GM12878 (cell line): ENCODE data around the gene DCAF11. TPM values are rescaled to one million over a fixed set of nuclear protein-coding genes. Genes with fewer than 3 reads are reported as not detected.

ENCODE experiments used
- ATAC-seq: fragments of 200-7000 bp; cut with Tn5 transposase; 3 replicates; pipeline ENCODE4 v1.9.1; 2020; ENCODE audit warnings: mild to moderate bottlenecking, moderate library complexity
- BruUV-seq: library from RNA; stranded (reverse); fragments of 400-500 nt; replicated peaks from 2 replicates; lab custom pipeline; 2021; lab: Mats Ljungman, UMichigan
- CTCF ChIA-PET: fragments of 300-600 bp; sonication (Branson Sonifier 250); formaldehyde crosslinking; extraction: SDS; loops from one replicate; lab custom pipeline; 2021; ENCODE audit warnings: inconsistent platforms; lab: Yijun Ruan, JAX
- POLR2A ChIA-PET: fragments of 350-600 bp; formaldehyde crosslinking; extraction: SDS; loops from one replicate; lab custom pipeline; 2021; ENCODE audit warnings: inconsistent platforms; lab: Charles Lee
- RAD21 ChIA-PET: fragments of 300-600 bp; sonication (Branson Sonifier 250); formaldehyde crosslinking; loops from one replicate; lab custom pipeline; 2023; ENCODE audit warnings: antibody characterized with exemption; ENCODE audit not compliant: unreplicated experiment; lab: Charles Lee
- SMC1A ChIA-PET: fragments of 300-600 bp; sonication (Branson Sonifier 250); formaldehyde crosslinking; loops from one replicate; lab custom pipeline; 2023; ENCODE audit not compliant: unreplicated experiment, uncharacterized antibody; lab: Charles Lee
- DNase-seq: peaks from one replicate; pipeline ENCODE4 v3.0.0-alpha.2; 2011; ENCODE audit warnings: low read depth, low spot score
- FAIRE-seq: peaks from 3 replicates; lab custom pipeline; 2011; peaks lifted over from hg19 to GRCh38; lab: Jason Lieb, UNC
- H2AFZ ChIP-seq: 2 replicates; pipeline ENCODE4 v1.6.0; 2011; ENCODE audit warnings: low read depth, low read length, control low read depth; ENCODE audit not compliant: control insufficient read depth
- H3K27ac ChIP-seq: 2 replicates; pipeline ENCODE4 v1.5.1; 2011; ENCODE audit warnings: control low read depth; ENCODE audit not compliant: control insufficient read depth, insufficient read depth
- H3K27me3 ChIP-seq, 2 experiments: replicated peaks in 1 of 2; 2 replicates each; pipeline versions ENCODE4 v1.6.0 to v1.6.1; 2011; ENCODE audit warnings: low read length in 1 of 2; ENCODE audit not compliant: control insufficient read depth in 2 of 2, insufficient read depth in 2 of 2
- H3K36me3 ChIP-seq, 2 experiments: 2 replicates each; pipeline ENCODE4 v1.5.1; 2011; ENCODE audit warnings: low read length in 1 of 2; ENCODE audit not compliant: control insufficient read depth in 2 of 2, insufficient read depth in 2 of 2
- H3K4me1 ChIP-seq: 2 replicates; pipeline ENCODE4 v1.6.1; 2011; ENCODE audit warnings: mild to moderate bottlenecking, low read length, moderate library complexity, mixed read lengths; ENCODE audit not compliant: control insufficient read depth, insufficient read depth
- H3K4me2 ChIP-seq: 2 replicates; pipeline ENCODE4 v1.6.0; 2011; ENCODE audit warnings: control low read depth; ENCODE audit not compliant: control insufficient read depth, insufficient read depth
- H3K4me3 ChIP-seq: fragments of 200-600 bp; sonication (generic); 2 replicates; pipeline ENCODE4 v1.5.1; 2016
- H3K79me2 ChIP-seq: 2 replicates; pipeline ENCODE4 v1.6.0; 2011; ENCODE audit warnings: low read length; ENCODE audit not compliant: control insufficient read depth, insufficient read depth
- H3K9ac ChIP-seq: 2 replicates; pipeline ENCODE4 v1.8.0; 2011; ENCODE audit warnings: low read length, control low read depth, mixed read lengths; ENCODE audit not compliant: control insufficient read depth, insufficient read depth
- H3K9me3 ChIP-seq: replicated peaks from 3 replicates; pipeline ENCODE4 v1.5.1; 2011; ENCODE audit warnings: mild to moderate bottlenecking, low read length; ENCODE audit not compliant: control insufficient read depth, insufficient read depth
- H4K20me1 ChIP-seq: 2 replicates; pipeline ENCODE4 v1.6.0; 2011; ENCODE audit not compliant: control insufficient read depth, insufficient read depth
- CEBPB ChIP-seq, 2 experiments: fragments of 150-350 bp in 1 of 2; IDR thresholded peaks; 2 replicates each; pipeline ENCODE4 v1.6.1; 2012 to 2014; ENCODE audit warnings: low read depth in 2 of 2, low read length in 2 of 2, borderline replicate concordance in 1 of 2, inconsistent platforms in 1 of 2
- CREB1 ChIP-seq: IDR thresholded peaks from 2 replicates; pipeline ENCODE4 v1.6.1; 2012; ENCODE audit warnings: low read depth, mild to moderate bottlenecking, inconsistent platforms
- RAD21 ChIP-seq: IDR thresholded peaks from 2 replicates; pipeline ENCODE4 v1.6.1; 2011; ENCODE audit warnings: mild to moderate bottlenecking, low read depth, low read length, moderate library complexity; ENCODE audit not compliant: insufficient read depth
- TBL1XR1 ChIP-seq: IDR thresholded peaks from 2 replicates; pipeline ENCODE4 v1.6.1; 2012; ENCODE audit warnings: low read depth, low read length, improper control_type of control experiment
- WGBS: methylation state at CpG from one replicate; pipeline ENCODE4 v1.1.6; 2016; ENCODE audit warnings: low lambda C conversion rate; ENCODE audit not compliant: insufficient replicate concordance, insufficient coverage; ENCODE audit errors: missing lambda C conversion rate; 5-methylcytosine and 5-hydroxymethylcytosine counted together
- in situ Hi-C: fragments of 300-500 bp; cut with MboI; formaldehyde crosslinking; loops from 9 replicates; pipeline ENCODE4 v1.14.3; 2018; ENCODE audit warnings: mixed read lengths
- intact Hi-C: fragments of 100-400 bp; cut with micrococcal nuclease; formaldehyde crosslinking; loops from one replicate; pipeline ENCODE4 v1.14.2; 2022; ENCODE audit not compliant: unreplicated experiment
- polyA plus RNA-seq, 11 experiments: library from polyadenylated mRNA; depleted of rRNA in 4 of 11; unstranded in 6 of 11; stranded (reverse) in 5 of 11; fragments of >200 nt; fragmentation: Nextera tagmentation in 4 of 11; fragmentation: Illumina TruSeq in 1 of 11; extraction: Ambion mirVana in 4 of 11; extraction: Trizol in 1 of 11; gene quantifications; 1 replicate in 1 of 11; 2 replicates in 10 of 11; pipeline versions ENCODE4 v1.2.1 to v1.2.3, GENCODE V29; 2011 to 2016; ENCODE audit warnings: inconsistent platforms in 2 of 11, missing spikeins in 2 of 11, low read depth in 1 of 11
- total RNA-seq, 4 experiments: library from RNA; depleted of rRNA in 3 of 4; stranded (reverse); fragments of >200 nt in 3 of 4; fragmentation: Illumina TruSeq in 1 of 4; extraction: Trizol in 1 of 4; gene quantifications; 2 replicates each; pipeline versions ENCODE4 v1.2.1 to v1.2.3, GENCODE V29; 2013 to 2021
- TF ChIP-seq, protein P1 (sequence below): fragments of 150-350 bp; IDR thresholded peaks from 2 replicates; pipeline ENCODE4 v1.6.1; 2014; ENCODE audit warnings: mild to moderate bottlenecking, low read depth, low read length

DCAF11 gene
- total and polyA plus RNA-seq, 10 of the 15 experiments (the other 5 are each of a cell fraction or from before 2014, with no cell fraction given): 13.4 to 91.2 (median 68.7) TPM

- H3K4me3 ChIP-seq: no peak overlapping the region
- FAIRE-seq: no peak
- BruUV-seq: no TSS peak
- intact Hi-C loops: no loop called here
- H3K79me2 ChIP-seq: no peaks in the 10 kb centered on the region
- WGBS: 71% methylated on average over 11 of the region's 11 CpGs
- H3K4me2 ChIP-seq: peak overlapping the region; percentile 57
- H3K27me3 ChIP-seq: no peaks in the 10 kb centered on the region
- ChIA-PET POLR2A (interaction anchor here (0.6 to 2.0 kb wide), 6 partner anchors 15 to 256 kb away, joined by 3 to 4 read pairs (median 3); no protein-coding TSS in a partner anchor), RAD21 (interaction anchor here (0.7 to 1.3 kb wide), 6 partner anchors 10 to 34 kb away, joined by 3 to 5 read pairs (median 4); partner anchors contain the start of gene PCK2), SMC1A (interaction anchor here (1.0 to 2.4 kb wide), 5 partner anchors 15 to 33 kb away, joined by 6 to 10 read pairs (median 7); partner anchors contain the start of gene PCK2)
- H2AFZ ChIP-seq: peak overlapping the region; percentile 35
- no peak for DNase-seq
- in situ Hi-C loops: no loop called here
- 0 out of 2 replicates have a peak overlapping the region, but pooled peaks have one; percentile 9 for H3K27ac ChIP-seq
- peaks cover 16% of the 10 kb centered on the region for H3K4me1 ChIP-seq
- no peaks in the 10 kb centered on the region; the same call in 1 of the 2 replicates for H4K20me1 ChIP-seq
- no peak for ATAC-seq
- no peaks in the 10 kb centered on the region for H3K36me3 ChIP-seq
- TF ChIP-seq RAD21: no peak
- no peak for TF ChIP-seq CREB1
- TF ChIP-seq CEBPB (IDR thresholded peaks at IDR 0.05; ENCODE audit: borderline replicate concordance in 1 of 2, low read depth in 2 of 2, low read length in 2 of 2): no peak
- TF ChIP-seq, protein P1, sequence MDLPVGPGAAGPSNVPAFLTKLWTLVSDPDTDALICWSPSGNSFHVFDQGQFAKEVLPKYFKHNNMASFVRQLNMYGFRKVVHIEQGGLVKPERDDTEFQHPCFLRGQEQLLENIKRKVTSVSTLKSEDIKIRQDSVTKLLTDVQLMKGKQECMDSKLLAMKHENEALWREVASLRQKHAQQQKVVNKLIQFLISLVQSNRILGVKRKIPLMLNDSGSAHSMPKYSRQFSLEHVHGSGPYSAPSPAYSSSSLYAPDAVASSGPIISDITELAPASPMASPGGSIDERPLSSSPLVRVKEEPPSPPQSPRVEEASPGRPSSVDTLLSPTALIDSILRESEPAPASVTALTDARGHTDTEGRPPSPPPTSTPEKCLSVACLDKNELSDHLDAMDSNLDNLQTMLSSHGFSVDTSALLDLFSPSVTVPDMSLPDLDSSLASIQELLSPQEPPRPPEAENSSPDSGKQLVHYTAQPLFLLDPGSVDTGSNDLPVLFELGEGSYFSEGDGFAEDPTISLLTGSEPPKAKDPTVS: no peak
- TF ChIP-seq TBL1XR1: no peak
- TF ChIP-seq, all 136 proteins: peak for 0
- Histone ChIP-seq H3K9ac (no peak overlapping the region), H3K9me3 (no peaks in the 10 kb centered on the region)
- CTCF ChIA-PET: interaction anchor here (0.6 to 6.1 kb wide), 6 partner anchors 7 to 33 kb away, joined by 3 to 33 read pairs (median 7); no protein-coding TSS in a partner anchor
These were observed 39.7 kb upstream of the DCAF11 start for GRCh38 chr14:24074625-24075484.
